GM12878 (cell line): ENCODE results near the gene IL13RA2. TPM values are rescaled to one million over a fixed set of nuclear protein-coding genes. Genes with fewer than 3 reads are reported as not detected.

Experiments used
- ATAC-seq: fragments of 200-7000 bp; cut with Tn5 transposase; 3 replicates; pipeline ENCODE4 v1.9.1; 2020; ENCODE audit warnings: mild to moderate bottlenecking, moderate library complexity
- BruUV-seq: library from RNA; stranded (reverse); fragments of 400-500 nt; replicated peaks from 2 replicates; lab custom pipeline; 2021; lab: Mats Ljungman, UMichigan
- CTCF ChIA-PET: fragments of 300-600 bp; sonication (Branson Sonifier 250); formaldehyde crosslinking; extraction: SDS; loops from one replicate; lab custom pipeline; 2021; ENCODE audit warnings: inconsistent platforms; lab: Yijun Ruan, JAX
- POLR2A ChIA-PET: fragments of 350-600 bp; formaldehyde crosslinking; extraction: SDS; loops from one replicate; lab custom pipeline; 2021; ENCODE audit warnings: inconsistent platforms; lab: Charles Lee
- RAD21 ChIA-PET: fragments of 300-600 bp; sonication (Branson Sonifier 250); formaldehyde crosslinking; loops from one replicate; lab custom pipeline; 2023; ENCODE audit warnings: antibody characterized with exemption; ENCODE audit not compliant: unreplicated experiment; lab: Charles Lee
- SMC1A ChIA-PET: fragments of 300-600 bp; sonication (Branson Sonifier 250); formaldehyde crosslinking; loops from one replicate; lab custom pipeline; 2023; ENCODE audit not compliant: unreplicated experiment, uncharacterized antibody; lab: Charles Lee
- DNase-seq: peaks from one replicate; pipeline ENCODE4 v3.0.0-alpha.2; 2011; ENCODE audit warnings: low read depth, low spot score
- FAIRE-seq: peaks from 3 replicates; lab custom pipeline; 2011; peaks lifted over from hg19 to GRCh38; lab: Jason Lieb, UNC
- H2AFZ ChIP-seq: 2 replicates; pipeline ENCODE4 v1.6.0; 2011; ENCODE audit warnings: low read depth, low read length, control low read depth; ENCODE audit not compliant: control insufficient read depth
- H3K27ac ChIP-seq: 2 replicates; pipeline ENCODE4 v1.5.1; 2011; ENCODE audit warnings: control low read depth; ENCODE audit not compliant: control insufficient read depth, insufficient read depth
- H3K27me3 ChIP-seq, 2 experiments: replicated peaks in 1 of 2; 2 replicates each; pipeline versions ENCODE4 v1.6.0 to v1.6.1; 2011; ENCODE audit warnings: low read length in 1 of 2; ENCODE audit not compliant: control insufficient read depth in 2 of 2, insufficient read depth in 2 of 2
- H3K36me3 ChIP-seq, 2 experiments: 2 replicates each; pipeline ENCODE4 v1.5.1; 2011; ENCODE audit warnings: low read length in 1 of 2; ENCODE audit not compliant: control insufficient read depth in 2 of 2, insufficient read depth in 2 of 2
- H3K4me1 ChIP-seq: 2 replicates; pipeline ENCODE4 v1.6.1; 2011; ENCODE audit warnings: mild to moderate bottlenecking, low read length, moderate library complexity, mixed read lengths; ENCODE audit not compliant: control insufficient read depth, insufficient read depth
- H3K4me2 ChIP-seq: 2 replicates; pipeline ENCODE4 v1.6.0; 2011; ENCODE audit warnings: control low read depth; ENCODE audit not compliant: control insufficient read depth, insufficient read depth
- H3K4me3 ChIP-seq: fragments of 200-600 bp; sonication (generic); 2 replicates; pipeline ENCODE4 v1.5.1; 2016
- H3K79me2 ChIP-seq: 2 replicates; pipeline ENCODE4 v1.6.0; 2011; ENCODE audit warnings: low read length; ENCODE audit not compliant: control insufficient read depth, insufficient read depth
- H3K9ac ChIP-seq: 2 replicates; pipeline ENCODE4 v1.8.0; 2011; ENCODE audit warnings: low read length, control low read depth, mixed read lengths; ENCODE audit not compliant: control insufficient read depth, insufficient read depth
- H3K9me3 ChIP-seq: replicated peaks from 3 replicates; pipeline ENCODE4 v1.5.1; 2011; ENCODE audit warnings: mild to moderate bottlenecking, low read length; ENCODE audit not compliant: control insufficient read depth, insufficient read depth
- H4K20me1 ChIP-seq: 2 replicates; pipeline ENCODE4 v1.6.0; 2011; ENCODE audit not compliant: control insufficient read depth, insufficient read depth
- CBFB ChIP-seq: IDR thresholded peaks from 2 replicates; pipeline ENCODE4 v1.6.1; 2016; ENCODE audit warnings: antibody characterized with exemption, low read depth
- FOXM1 ChIP-seq: IDR thresholded peaks from 2 replicates; pipeline ENCODE4 v1.6.1; 2012; ENCODE audit warnings: low read depth, mild to moderate bottlenecking, inconsistent platforms, low read length, moderate library complexity
- GABPA ChIP-seq: IDR thresholded peaks from 2 replicates; pipeline ENCODE4 v1.6.1; 2014; ENCODE audit warnings: antibody characterized with exemption, low read depth, mild to moderate bottlenecking, inconsistent platforms
- JUND ChIP-seq: IDR thresholded peaks from 2 replicates; pipeline ENCODE4 v1.6.1; 2012; ENCODE audit warnings: low read depth, mild to moderate bottlenecking, low read length, improper control_type of control experiment, moderate library complexity
- RCOR1 ChIP-seq: conservative IDR thresholded peaks from 2 replicates; pipeline ENCODE4 v1.6.1; 2012; ENCODE audit warnings: low read depth, low read length, improper control_type of control experiment
- TCF12 ChIP-seq: IDR thresholded peaks from 2 replicates; pipeline ENCODE4 v1.6.1; 2011; ENCODE audit warnings: low read depth, mild to moderate bottlenecking, low read length
- YBX1 ChIP-seq: fragments of 450-650 bp; IDR thresholded peaks from 2 replicates; pipeline ENCODE4 v1.6.1; 2016; ENCODE audit warnings: antibody characterized with exemption
- ZNF207 ChIP-seq: fragments of 450-650 bp; IDR thresholded peaks from 2 replicates; pipeline ENCODE4 v1.6.1; 2014; ENCODE audit warnings: antibody characterized with exemption, mild to moderate bottlenecking, borderline replicate concordance
- ZNF274 ChIP-seq: IDR thresholded peaks from one replicate; pipeline ENCODE4 v1.8.0; 2011; ENCODE audit not compliant: insufficient read length, insufficient read depth
- WGBS: methylation state at CpG from one replicate; pipeline ENCODE4 v1.1.6; 2016; ENCODE audit warnings: low lambda C conversion rate; ENCODE audit not compliant: insufficient replicate concordance, insufficient coverage; ENCODE audit errors: missing lambda C conversion rate; 5-methylcytosine and 5-hydroxymethylcytosine counted together
- in situ Hi-C: fragments of 300-500 bp; cut with MboI; formaldehyde crosslinking; loops from 9 replicates; pipeline ENCODE4 v1.14.3; 2018; ENCODE audit warnings: mixed read lengths
- intact Hi-C: fragments of 100-400 bp; cut with micrococcal nuclease; formaldehyde crosslinking; loops from one replicate; pipeline ENCODE4 v1.14.2; 2022; ENCODE audit not compliant: unreplicated experiment
- polyA plus RNA-seq, 11 experiments: library from polyadenylated mRNA; depleted of rRNA in 4 of 11; unstranded in 6 of 11; stranded (reverse) in 5 of 11; fragments of >200 nt; fragmentation: Nextera tagmentation in 4 of 11; fragmentation: Illumina TruSeq in 1 of 11; extraction: Ambion mirVana in 4 of 11; extraction: Trizol in 1 of 11; gene quantifications; 1 replicate in 1 of 11; 2 replicates in 10 of 11; pipeline versions ENCODE4 v1.2.1 to v1.2.3, GENCODE V29; 2011 to 2016; ENCODE audit warnings: inconsistent platforms in 2 of 11, missing spikeins in 2 of 11, low read depth in 1 of 11
- total RNA-seq, 4 experiments: library from RNA; depleted of rRNA in 3 of 4; stranded (reverse); fragments of >200 nt in 3 of 4; fragmentation: Illumina TruSeq in 1 of 4; extraction: Trizol in 1 of 4; gene quantifications; 2 replicates each; pipeline versions ENCODE4 v1.2.1 to v1.2.3, GENCODE V29; 2013 to 2021
- TF ChIP-seq, protein P1 (sequence below): IDR thresholded peaks from 2 replicates; pipeline ENCODE4 v1.6.1; 2012; ENCODE audit warnings: low read depth, low read length, improper control_type of control experiment
- TF ChIP-seq, protein P2 (sequence below): fragments of 450-650 bp; formaldehyde crosslinking; IDR thresholded peaks from 2 replicates; pipeline ENCODE4 v1.5.0; 2022; ENCODE audit warnings: mild to moderate bottlenecking, missing genetic modification characterization
- TF ChIP-seq, protein P3 (sequence below): fragments of 450-650 bp; IDR thresholded peaks from 2 replicates; pipeline ENCODE4 v1.6.1; 2018; ENCODE audit warnings: mild to moderate bottlenecking, low read depth, moderate library complexity; ENCODE audit not compliant: partially characterized antibody

IL13RA2 gene
- total and polyA plus RNA-seq, 10 of the 15 experiments (the other 5 are each of a cell fraction or from before 2014, with no cell fraction given): 0.08 TPM; not detected in 9

DNA sequence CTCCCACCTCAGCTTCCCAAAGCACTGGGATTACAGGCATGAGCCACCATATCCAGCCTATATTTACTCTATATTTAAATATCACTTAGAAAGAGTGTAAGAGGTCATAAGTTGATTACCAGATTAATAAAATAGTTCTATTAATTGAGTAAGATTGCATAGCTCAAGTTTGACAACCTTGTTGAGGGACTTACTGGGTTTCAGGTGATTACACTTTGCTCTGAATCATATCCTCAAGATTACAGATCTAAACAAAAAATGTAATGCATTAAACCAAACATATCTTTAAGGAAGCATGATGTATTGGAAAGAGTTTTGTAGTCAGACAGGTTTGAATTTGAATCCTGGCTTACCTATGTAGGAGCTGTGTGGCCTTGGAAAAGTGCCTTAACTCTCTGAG lies 47.9 kb upstream of the IL13RA2 start (continued):
- TF ChIP-seq GABPA (no peak), ZNF274 (no peak), FOXM1 (no peak), YBX1 (no peak), JUND (no peak)

DNA sequence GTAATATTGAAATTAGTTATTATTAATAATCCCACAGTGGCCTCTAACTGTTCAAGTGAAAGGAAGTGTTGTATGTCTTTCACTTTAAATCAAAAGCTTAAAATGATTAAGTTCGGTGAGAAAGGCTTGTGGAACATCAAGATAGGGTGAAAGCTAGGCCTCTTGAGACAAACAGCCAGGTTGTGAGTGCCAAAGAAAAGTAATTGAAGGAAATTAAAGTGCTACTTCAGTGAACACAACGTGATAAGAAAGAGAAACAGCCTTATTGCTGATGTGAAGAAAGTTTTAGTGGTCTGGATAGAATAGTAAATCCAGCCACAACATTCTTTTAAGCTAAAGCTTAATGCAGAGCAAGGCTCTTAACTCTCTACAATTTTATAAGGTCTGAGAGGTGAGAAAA lies 42.6 kb upstream of the IL13RA2 start:
- CTCF ChIA-PET: no interaction called here
- WGBS: 0% methylated on average over 2 of the region's 2 CpGs
- no peaks in the 10 kb centered on the region for H4K20me1 ChIP-seq
- no peak overlapping the region for H3K9ac ChIP-seq
- intact Hi-C loops: no loop called here
- H3K36me3 ChIP-seq: no peaks in the 10 kb centered on the region
- ATAC-seq (no peak), DNase-seq (no peak), FAIRE-seq (no peak)
- TF ChIP-seq, protein P1, sequence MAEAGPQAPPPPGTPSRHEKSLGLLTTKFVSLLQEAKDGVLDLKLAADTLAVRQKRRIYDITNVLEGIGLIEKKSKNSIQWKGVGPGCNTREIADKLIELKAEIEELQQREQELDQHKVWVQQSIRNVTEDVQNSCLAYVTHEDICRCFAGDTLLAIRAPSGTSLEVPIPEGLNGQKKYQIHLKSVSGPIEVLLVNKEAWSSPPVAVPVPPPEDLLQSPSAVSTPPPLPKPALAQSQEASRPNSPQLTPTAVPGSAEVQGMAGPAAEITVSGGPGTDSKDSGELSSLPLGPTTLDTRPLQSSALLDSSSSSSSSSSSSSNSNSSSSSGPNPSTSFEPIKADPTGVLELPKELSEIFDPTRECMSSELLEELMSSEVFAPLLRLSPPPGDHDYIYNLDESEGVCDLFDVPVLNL: no peak
- TF ChIP-seq, protein P2, sequence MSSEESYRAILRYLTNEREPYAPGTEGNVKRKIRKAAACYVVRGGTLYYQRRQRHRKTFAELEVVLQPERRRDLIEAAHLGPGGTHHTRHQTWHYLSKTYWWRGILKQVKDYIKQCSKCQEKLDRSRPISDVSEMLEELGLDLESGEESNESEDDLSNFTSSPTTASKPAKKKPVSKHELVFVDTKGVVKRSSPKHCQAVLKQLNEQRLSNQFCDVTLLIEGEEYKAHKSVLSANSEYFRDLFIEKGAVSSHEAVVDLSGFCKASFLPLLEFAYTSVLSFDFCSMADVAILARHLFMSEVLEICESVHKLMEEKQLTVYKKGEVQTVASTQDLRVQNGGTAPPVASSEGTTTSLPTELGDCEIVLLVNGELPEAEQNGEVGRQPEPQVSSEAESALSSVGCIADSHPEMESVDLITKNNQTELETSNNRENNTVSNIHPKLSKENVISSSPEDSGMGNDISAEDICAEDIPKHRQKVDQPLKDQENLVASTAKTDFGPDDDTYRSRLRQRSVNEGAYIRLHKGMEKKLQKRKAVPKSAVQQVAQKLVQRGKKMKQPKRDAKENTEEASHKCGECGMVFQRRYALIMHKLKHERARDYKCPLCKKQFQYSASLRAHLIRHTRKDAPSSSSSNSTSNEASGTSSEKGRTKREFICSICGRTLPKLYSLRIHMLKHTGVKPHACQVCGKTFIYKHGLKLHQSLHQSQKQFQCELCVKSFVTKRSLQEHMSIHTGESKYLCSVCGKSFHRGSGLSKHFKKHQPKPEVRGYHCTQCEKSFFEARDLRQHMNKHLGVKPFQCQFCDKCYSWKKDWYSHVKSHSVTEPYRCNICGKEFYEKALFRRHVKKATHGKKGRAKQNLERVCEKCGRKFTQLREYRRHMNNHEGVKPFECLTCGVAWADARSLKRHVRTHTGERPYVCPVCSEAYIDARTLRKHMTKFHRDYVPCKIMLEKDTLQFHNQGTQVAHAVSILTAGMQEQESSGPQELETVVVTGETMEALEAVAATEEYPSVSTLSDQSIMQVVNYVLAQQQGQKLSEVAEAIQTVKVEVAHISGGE (CRISPR knock-in tag): no peak
- TF ChIP-seq, protein P3, sequence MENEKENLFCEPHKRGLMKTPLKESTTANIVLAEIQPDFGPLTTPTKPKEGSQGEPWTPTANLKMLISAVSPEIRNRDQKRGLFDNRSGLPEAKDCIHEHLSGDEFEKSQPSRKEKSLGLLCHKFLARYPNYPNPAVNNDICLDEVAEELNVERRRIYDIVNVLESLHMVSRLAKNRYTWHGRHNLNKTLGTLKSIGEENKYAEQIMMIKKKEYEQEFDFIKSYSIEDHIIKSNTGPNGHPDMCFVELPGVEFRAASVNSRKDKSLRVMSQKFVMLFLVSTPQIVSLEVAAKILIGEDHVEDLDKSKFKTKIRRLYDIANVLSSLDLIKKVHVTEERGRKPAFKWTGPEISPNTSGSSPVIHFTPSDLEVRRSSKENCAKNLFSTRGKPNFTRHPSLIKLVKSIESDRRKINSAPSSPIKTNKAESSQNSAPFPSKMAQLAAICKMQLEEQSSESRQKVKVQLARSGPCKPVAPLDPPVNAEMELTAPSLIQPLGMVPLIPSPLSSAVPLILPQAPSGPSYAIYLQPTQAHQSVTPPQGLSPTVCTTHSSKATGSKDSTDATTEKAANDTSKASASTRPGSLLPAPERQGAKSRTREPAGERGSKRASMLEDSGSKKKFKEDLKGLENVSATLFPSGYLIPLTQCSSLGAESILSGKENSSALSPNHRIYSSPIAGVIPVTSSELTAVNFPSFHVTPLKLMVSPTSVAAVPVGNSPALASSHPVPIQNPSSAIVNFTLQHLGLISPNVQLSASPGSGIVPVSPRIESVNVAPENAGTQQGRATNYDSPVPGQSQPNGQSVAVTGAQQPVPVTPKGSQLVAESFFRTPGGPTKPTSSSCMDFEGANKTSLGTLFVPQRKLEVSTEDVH: no peak
- TF ChIP-seq TCF12 (no peak), RCOR1 (no peak), ZNF207 (no peak), CBFB (no peak), ZNF274 (no peak)
- no peak overlapping the region for H3K4me3 ChIP-seq
- SMC1A ChIA-PET: no interaction called here
- no peak overlapping the region for H2AFZ ChIP-seq
- no TSS peak for BruUV-seq
- no peaks in the 10 kb centered on the region for H3K4me1 ChIP-seq
- no peaks in the 10 kb centered on the region; the same call in 1 of the 3 replicates for H3K9me3 ChIP-seq
- H3K79me2 ChIP-seq: no peaks in the 10 kb centered on the region
- H3K4me2 ChIP-seq: no peak overlapping the region
- POLR2A ChIA-PET: no interaction called here
- no peaks in the 10 kb centered on the region for H3K27me3 ChIP-seq
- RAD21 ChIA-PET: no interaction called here
- in situ Hi-C loops: no loop called here
- H3K27ac ChIP-seq: no peak overlapping the region
